ENCODE measurements around the gene PLCG2. TPM values are rescaled to one million over a fixed set of nuclear protein-coding genes. Genes with fewer than 3 reads are reported as not detected.

The PLCG2 gene
- total and polyA plus RNA-seq, 2 of the 8 experiments (the other 6 are each of a cell fraction or from before 2014, with no cell fraction given), result 6.1 to 6.9 TPM

DNA sequence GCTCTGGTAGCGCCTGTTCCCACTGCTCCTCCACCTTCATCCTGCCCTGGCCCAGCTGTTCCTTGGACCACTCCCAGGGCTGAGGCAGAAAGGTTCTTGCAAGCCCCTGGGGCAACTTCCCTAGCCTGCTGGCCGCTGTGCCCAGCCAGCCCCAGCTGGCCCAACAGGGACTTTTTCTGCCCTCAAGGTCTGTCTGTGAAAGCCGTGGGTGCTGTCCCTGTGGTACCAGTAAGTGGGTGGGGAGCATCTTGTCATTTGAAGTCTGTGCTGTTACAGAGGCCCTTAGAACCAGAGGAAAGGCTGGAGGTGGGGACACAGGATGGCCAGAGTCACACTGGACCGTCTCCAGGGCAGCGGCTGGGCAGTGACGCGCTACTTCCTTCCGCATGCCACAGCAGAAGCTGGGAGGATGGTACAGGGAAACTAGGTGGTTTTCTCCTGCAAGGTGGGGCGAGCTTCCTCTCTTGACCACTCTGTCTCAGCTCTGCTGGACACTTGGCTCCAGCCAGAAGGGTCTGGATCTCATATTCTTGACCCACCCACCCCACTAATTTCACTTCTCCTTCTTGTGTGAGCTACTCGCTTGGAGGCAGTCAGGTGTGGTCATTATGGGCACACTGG is 87.8 kb downstream of the PLCG2 start:
- POLR2A ChIA-PET (ENCODE audit: partially characterized antibody), result no interaction called here
- no peaks in the 10 kb centered on the region for H3K79me2 ChIP-seq (ENCODE audit: control insufficient read depth in 1 of 2, insufficient read depth in 2 of 2, low read length in 2 of 2)
- no peaks in the 10 kb centered on the region for H3K79me1 ChIP-seq (ENCODE audit: low read depth, low read length)
- H2BK12ac ChIP-seq (ENCODE audit: low read depth, low read length), result no peak overlapping the region
- no peak overlapping the region for H2BK5ac ChIP-seq (ENCODE audit: low read depth, low read length)
- no peak overlapping the region for H2BK15ac ChIP-seq (ENCODE audit: low read length)
- DNase-seq (ENCODE audit: low read depth in 1 of 2, low spot score in 2 of 2), result no peak
- H2AFZ ChIP-seq (ENCODE audit: low read length), result no peak overlapping the region
- H2AK5ac ChIP-seq (ENCODE audit: low read depth, low read length), result no peak overlapping the region
- CTCF ChIA-PET (ENCODE audit: partially characterized antibody), result interaction anchor here (0.8 to 7.6 kb wide), 7 partner anchors 8 to 137 kb away, joined by 3 to 78 read pairs (median 4); no protein-coding TSS in a partner anchor
- H3K4me1 ChIP-seq (replicated peaks in 1 of 4; ENCODE audit: control insufficient read depth in 3 of 4, insufficient read depth in 4 of 4, low read length in 3 of 4), result peaks cover 0 to 18% (median 13%) of the 10 kb centered on the region in 4 experiments; a peak in 6 of 7 replicates
- no peak overlapping the region for H2BK120ac ChIP-seq (replicated peaks; ENCODE audit: low read depth, low read length)
- H3K23ac ChIP-seq (ENCODE audit: insufficient read length), result no peak overlapping the region
- no peak overlapping the region for H4K5ac ChIP-seq (ENCODE audit: insufficient read length, low read depth, low read length)
- no peak overlapping the region; the same call in 1 of the 2 replicates for H4K8ac ChIP-seq (ENCODE audit: extremely low read depth, insufficient read depth, low read length)
- no peak overlapping the region for H3K4me3 ChIP-seq (ENCODE audit: extremely low read depth in 1 of 4, insufficient read depth in 2 of 4, low read depth in 3 of 4, low read length in 4 of 4)
- WGBS, 2 experiments (ENCODE audit: extremely low coverage in 1 of 2, insufficient coverage in 1 of 2, insufficient read length in 1 of 2, insufficient replicate concordance in 2 of 2, low coverage in 1 of 2, low lambda C conversion rate in 2 of 2, missing lambda C conversion rate in 1 of 2), result 84% methylated on average over 10 of the region's 10 CpGs; no CpG with 5 or more reads in 1 of the 2 experiments
- TF ChIP-seq EZH2 (IDR thresholded peaks at IDR 0.05; ENCODE audit: low read depth, low read length, severe bottlenecking) (no peak), PHF8 (conservative IDR thresholded peaks at IDR 0.05; ENCODE audit: low read depth, low read length) (no peak), CBX8 (IDR thresholded peaks at IDR 0.05; ENCODE audit: borderline replicate concordance, low read depth, low read length) (no peak), TEAD4 (IDR thresholded peaks at IDR 0.05; ENCODE audit: low read depth, low read length) (no peak), E2F6 (IDR thresholded peaks at IDR 0.05) (no peak), RFX5 (IDR thresholded peaks at IDR 0.05; ENCODE audit: borderline replicate concordance, low read depth, low read length) (no peak), SRF (IDR thresholded peaks at IDR 0.05; ENCODE audit: low read depth, low read length) (no peak)
- TF ChIP-seq, protein P1, sequence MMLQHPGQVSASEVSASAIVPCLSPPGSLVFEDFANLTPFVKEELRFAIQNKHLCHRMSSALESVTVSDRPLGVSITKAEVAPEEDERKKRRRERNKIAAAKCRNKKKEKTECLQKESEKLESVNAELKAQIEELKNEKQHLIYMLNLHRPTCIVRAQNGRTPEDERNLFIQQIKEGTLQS (IDR thresholded peaks at IDR 0.05; ENCODE audit: insufficient read depth, low read depth, low read length), result no peak
- no peaks in the 10 kb centered on the region for H4K20me1 ChIP-seq (replicated peaks in 1 of 2; ENCODE audit: control insufficient read depth in 1 of 2, insufficient read depth in 2 of 2, low read length in 2 of 2)
- no peak overlapping the region for H3K4ac ChIP-seq (replicated peaks; ENCODE audit: insufficient read length, low read depth, low read length)
- H3K36me3 ChIP-seq (ENCODE audit: control insufficient read depth in 2 of 4, insufficient read depth in 4 of 4, low read length in 3 of 4), result no peaks in the 10 kb centered on the region
- H3K27me3 ChIP-seq (replicated peaks in 1 of 4; ENCODE audit: control insufficient read depth in 3 of 4, extremely low read depth in 1 of 4, insufficient read depth in 3 of 4, low read length in 3 of 4), result no peaks in the 10 kb centered on the region
- FAIRE-seq, result no peak
- H3K27ac ChIP-seq (ENCODE audit: low read depth, low read length), result no peak overlapping the region
- no peak overlapping the region for H3K4me2 ChIP-seq (ENCODE audit: insufficient read depth in 1 of 2, low read depth in 2 of 2, low read length in 2 of 2)
- no peaks in the 10 kb centered on the region for H3K23me2 ChIP-seq (ENCODE audit: low read depth, low read length)
- H3K18ac ChIP-seq (ENCODE audit: extremely low read depth, low read length), result no peak overlapping the region
- H3K14ac ChIP-seq (ENCODE audit: insufficient read length), result no peak overlapping the region
- H4K91ac ChIP-seq (replicated peaks; ENCODE audit: insufficient read length, low read length), result no peak overlapping the region
- H2BK20ac ChIP-seq (ENCODE audit: low read length), result no peak overlapping the region
- H3K9me3 ChIP-seq (ENCODE audit: insufficient read depth in 2 of 2, low read depth in 1 of 2, low read length in 1 of 2), result no peaks in the 10 kb centered on the region
- no peak overlapping the region for H3K56ac ChIP-seq (replicated peaks; ENCODE audit: insufficient read length, low read depth, low read length)
- no peak overlapping the region for H3K9ac ChIP-seq (replicated peaks in 1 of 4; ENCODE audit: extremely low read depth in 1 of 4, low read depth in 3 of 4, low read length in 3 of 4)
